Activated CD4-positive, alpha-beta T cell treated with anti-CD3 and anti-CD28 coated beads, Interleukin-2, amount 10 ng/mL, durations not matched to agents 7 days and 5 days (primary cell): ENCODE measurements around the gene RABGGTB. TPM values are rescaled to one million over a fixed set of nuclear protein-coding genes. Genes with fewer than 3 reads are reported as not detected.
"Not testable (repeated sequence)": the region's sequence is repeated elsewhere in the genome, so short reads cannot be mapped to it uniquely, and the experiment has no call there.

Source experiments
- CTCF ChIA-PET: fragments of 350-600 bp; sonication (Branson Sonifier 250); formaldehyde crosslinking; loops from one replicate; lab custom pipeline; 2021; ENCODE audit warnings: antibody characterized with exemption; lab: Charles Lee
- POLR2A ChIA-PET: fragments of 350-600 bp; sonication (Branson Sonifier 250); formaldehyde crosslinking; loops from one replicate; lab custom pipeline; 2021; ENCODE audit warnings: antibody characterized with exemption; lab: Charles Lee
- DNase-seq: peaks from one replicate; pipeline ENCODE4 v3.0.0-alpha.2; 2020
- H3K27ac Mint-ChIP-seq: one replicate; pipeline ENCODE4 v1.8.0; 2021; ENCODE audit warnings: mild to moderate bottlenecking, moderate library complexity, mixed read lengths
- H3K27me3 Mint-ChIP-seq: one replicate; pipeline ENCODE4 v1.8.0; 2021; ENCODE audit warnings: mixed read lengths
- H3K36me3 Mint-ChIP-seq: one replicate; pipeline ENCODE4 v1.8.0; 2021; ENCODE audit warnings: low read depth, mixed read lengths
- H3K4me1 Mint-ChIP-seq: one replicate; pipeline ENCODE4 v1.8.0; 2021; ENCODE audit warnings: mixed read lengths
- H3K4me3 Mint-ChIP-seq: one replicate; pipeline ENCODE4 v1.8.0; 2021; ENCODE audit warnings: mild to moderate bottlenecking, moderate library complexity, mixed read lengths
- H3K9me3 Mint-ChIP-seq: one replicate; pipeline ENCODE4 v1.8.0; 2021; ENCODE audit warnings: mixed read lengths
- total RNA-seq, 2 experiments: library from RNA; stranded (reverse); gene quantifications; one replicate each; pipeline ENCODE4 v1.2.3, GENCODE V29; 2021

Gene RABGGTB
- total RNA-seq, 2 experiments from 2014 or later = 76.8 to 81.2 TPM

DNA sequence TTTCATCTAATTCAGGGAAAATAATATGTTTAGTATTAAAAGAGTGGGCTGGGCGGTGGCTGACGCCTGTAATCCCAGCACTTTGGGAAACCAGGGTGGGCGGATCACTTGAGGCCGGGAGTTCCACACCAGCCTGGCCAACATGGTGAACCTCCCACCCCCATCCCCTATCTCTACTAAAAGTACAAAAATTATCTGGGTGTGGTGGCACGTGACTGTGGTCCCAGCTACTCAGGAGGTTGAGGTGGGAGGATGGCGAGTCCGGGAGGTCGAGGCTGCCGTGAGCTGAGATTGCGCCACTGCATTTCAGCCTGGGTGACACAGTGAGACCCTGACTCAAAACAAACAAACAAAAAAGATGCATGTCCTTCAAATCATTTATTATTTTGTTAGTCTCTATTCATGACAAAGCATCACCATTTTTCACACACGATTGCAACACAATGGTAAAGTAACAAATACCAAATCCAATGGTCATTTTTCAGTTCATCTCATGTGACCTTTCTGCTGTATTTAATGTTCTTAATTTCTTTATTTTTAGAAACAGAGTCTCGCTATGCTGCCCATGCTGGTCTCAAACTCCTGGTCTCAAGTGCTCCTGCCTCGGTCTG, 11.7 kb downstream of the RABGGTB start:
- Mint-ChIP-seq H3K4me1 (peaks cover 5% of the 10 kb centered on the region), H3K9me3 (no peaks in the 10 kb centered on the region), H3K36me3 (peaks cover 48% of the 10 kb centered on the region), H3K4me3 (no peak overlapping the region), H3K27me3 (no peaks in the 10 kb centered on the region), H3K27ac (no peak overlapping the region)
- DNase-seq = no peak
- CTCF ChIA-PET = no interaction called here
- POLR2A ChIA-PET = no interaction called here

DNA sequence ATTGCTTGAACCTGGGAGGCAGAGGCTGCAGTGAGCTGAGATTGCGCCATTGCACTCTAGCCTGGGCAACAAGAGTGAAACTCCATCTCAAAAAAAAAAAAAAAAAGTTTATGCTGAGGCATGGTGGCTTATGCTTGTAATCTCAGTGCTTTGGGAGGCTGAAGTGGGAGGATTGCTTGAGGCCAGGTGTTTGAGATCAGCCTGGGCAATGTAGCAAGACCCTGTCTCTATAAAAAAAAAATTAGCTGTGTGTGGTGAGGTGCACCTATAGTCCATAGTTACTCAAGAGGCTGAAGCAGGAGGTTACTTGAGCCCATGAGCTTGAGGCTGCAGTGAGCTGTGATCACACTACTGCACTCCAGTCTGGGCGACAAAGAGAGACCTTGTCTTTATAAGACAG, 15.4 kb downstream of the RABGGTB start:
- POLR2A ChIA-PET, H3K9me3 Mint-ChIP-seq, H3K27ac Mint-ChIP-seq, H3K27me3 Mint-ChIP-seq, H3K4me3 Mint-ChIP-seq, H3K4me1 Mint-ChIP-seq, DNase-seq: not testable (repeated sequence)
- CTCF ChIA-PET = interaction anchor here (1.0 to 1.3 kb wide), 2 partner anchors 8 to 23 kb away, joined by 3 to 5 read pairs; no protein-coding TSS in a partner anchor
- H3K36me3 Mint-ChIP-seq = peaks cover 20% of the 10 kb centered on the region

DNA sequence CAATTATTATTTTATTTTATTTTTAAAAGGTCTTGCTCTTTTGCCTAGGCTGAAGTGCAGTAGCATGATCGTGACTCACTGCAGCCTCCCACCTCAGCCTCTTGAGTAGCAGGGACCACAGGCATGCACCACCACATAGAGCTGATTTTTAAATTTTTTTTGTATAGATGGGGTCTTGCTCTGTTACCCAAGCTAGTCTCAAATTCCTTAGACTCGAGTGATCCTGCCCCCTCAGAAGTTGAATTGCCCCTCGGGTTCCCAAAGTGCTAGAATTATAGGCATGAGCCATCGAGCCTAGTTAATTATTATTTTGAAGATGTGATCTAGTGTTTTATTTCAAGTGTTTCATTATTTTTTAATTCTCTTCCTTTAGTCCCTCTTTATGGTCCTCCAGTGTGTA, 22.9 kb downstream of the RABGGTB start:
- H3K9me3 Mint-ChIP-seq = no peaks in the 10 kb centered on the region
- no peaks in the 10 kb centered on the region for H3K36me3 Mint-ChIP-seq
- ChIA-PET CTCF (no interaction called here), POLR2A (no interaction called here)
- no peaks in the 10 kb centered on the region for H3K27me3 Mint-ChIP-seq
- H3K27ac Mint-ChIP-seq = no peak overlapping the region
- no peak overlapping the region for H3K4me3 Mint-ChIP-seq
- H3K4me1 Mint-ChIP-seq = no peaks in the 10 kb centered on the region
- DNase-seq = no peak

DNA sequence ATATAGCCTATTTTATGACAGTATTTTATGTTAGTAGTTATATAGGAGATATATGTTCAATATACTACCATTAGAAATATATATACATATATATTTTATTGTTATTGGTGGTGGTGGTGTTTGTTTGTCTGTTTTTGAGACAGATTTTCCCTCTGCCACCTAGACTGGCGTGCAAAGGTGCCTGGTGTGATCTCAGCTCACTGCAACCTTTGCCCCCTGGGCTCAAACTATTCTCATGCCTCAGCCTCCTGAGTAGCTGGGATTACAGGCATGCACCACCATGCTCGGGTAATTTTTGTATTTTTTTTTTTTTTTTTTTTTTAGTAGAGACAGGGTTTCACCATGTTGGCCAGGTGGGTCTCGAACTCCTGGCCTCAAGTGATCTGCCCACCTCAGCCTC, 24.1 kb downstream of the RABGGTB start:
- H3K27ac Mint-ChIP-seq, H3K9me3 Mint-ChIP-seq, H3K4me1 Mint-ChIP-seq, H3K27me3 Mint-ChIP-seq, H3K36me3 Mint-ChIP-seq, POLR2A ChIA-PET, H3K4me3 Mint-ChIP-seq, DNase-seq, CTCF ChIA-PET: not testable (repeated sequence)

DNA sequence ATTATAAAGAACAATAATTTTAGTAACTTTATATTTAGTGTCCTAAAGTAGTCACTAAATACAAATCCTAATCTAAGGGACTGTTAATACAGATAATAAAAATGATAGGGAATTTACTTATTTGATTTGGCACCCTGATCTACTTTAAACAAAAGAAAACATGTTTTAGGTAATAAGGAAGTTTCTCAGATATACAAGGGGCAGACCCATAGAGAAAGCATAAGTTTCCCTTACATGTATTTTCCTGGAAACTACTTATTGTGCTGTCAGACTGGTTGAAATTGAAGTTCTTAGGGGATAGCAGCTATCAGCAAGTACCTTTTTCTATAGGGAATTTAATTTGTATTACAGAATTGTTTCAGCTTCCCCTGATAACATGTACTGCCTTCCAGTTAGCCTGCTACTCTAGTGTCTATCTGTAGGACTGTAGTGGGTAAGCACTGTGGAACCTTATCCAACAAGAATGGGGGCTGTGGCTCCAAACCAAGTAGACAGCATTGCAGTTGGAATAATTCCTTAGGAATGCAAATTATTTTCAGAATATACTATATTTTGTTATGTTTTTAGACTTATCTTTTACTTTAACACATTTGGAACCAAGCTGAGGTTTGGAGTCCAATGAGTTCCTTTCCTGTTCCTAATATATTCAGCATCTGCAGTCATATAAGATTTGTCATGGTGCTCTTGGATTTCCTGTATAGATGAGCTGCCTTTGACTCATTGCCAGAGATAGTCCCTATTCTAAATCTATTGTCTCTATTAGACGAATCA, 25.3 kb downstream of the RABGGTB start:
- ChIA-PET CTCF (no interaction called here), POLR2A (no interaction called here)
- Mint-ChIP-seq H3K4me1 (no peaks in the 10 kb centered on the region), H3K27me3 (no peaks in the 10 kb centered on the region), H3K36me3 (no peaks in the 10 kb centered on the region), H3K27ac (no peak overlapping the region), H3K9me3 (no peaks in the 10 kb centered on the region), H3K4me3 (no peak overlapping the region)
- DNase-seq = no peak

DNA sequence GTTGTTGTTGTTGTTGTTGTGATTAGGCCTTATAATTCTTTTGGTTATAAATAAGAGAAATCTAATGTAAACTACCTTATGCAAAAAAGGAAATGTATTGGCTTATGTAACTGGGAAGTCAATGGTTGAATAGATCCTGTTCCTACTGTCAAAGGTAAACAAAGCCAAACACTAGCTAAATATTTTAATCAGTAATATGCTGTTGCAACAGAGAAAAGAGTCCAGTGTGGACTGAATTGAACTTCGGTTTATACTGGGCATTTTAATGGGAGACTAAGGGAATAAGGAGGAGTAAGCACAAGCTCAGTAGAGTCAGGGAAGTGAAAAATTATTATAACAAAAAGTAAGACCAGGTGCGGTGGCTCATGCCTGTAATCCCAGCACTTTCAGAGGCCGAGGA, 26.0 kb downstream of the RABGGTB start:
- ChIA-PET CTCF (interaction anchor here (1.7 kb wide), 1 partner anchor 12 kb away, joined by 6 read pairs; no protein-coding TSS in a partner anchor), POLR2A (no interaction called here)
- Mint-ChIP-seq H3K9me3 (no peaks in the 10 kb centered on the region), H3K27me3 (no peaks in the 10 kb centered on the region), H3K4me1 (no peaks in the 10 kb centered on the region), H3K4me3 (no peak overlapping the region), H3K36me3 (no peaks in the 10 kb centered on the region), H3K27ac (no peak overlapping the region)
- DNase-seq = no peak

DNA sequence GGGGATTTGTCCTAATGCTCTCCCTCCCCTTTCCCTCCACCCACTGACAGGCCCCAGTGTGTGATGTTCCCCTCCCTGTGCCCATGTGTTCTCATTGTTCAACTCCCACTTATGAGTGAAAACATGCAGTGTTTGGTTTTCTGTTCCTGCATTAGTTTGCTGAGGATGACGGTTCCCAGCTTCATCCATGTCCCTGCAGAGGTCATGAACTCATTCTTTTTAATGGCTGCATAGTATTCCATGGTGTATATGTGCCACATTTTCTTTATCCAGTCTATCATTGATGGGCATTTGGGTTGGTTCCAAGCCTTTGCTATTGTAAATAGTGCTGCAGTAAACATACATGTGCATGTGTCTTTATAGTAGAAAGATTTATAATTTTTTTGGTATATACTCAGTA, 37.5 kb downstream of the RABGGTB start:
- H3K4me1 Mint-ChIP-seq, POLR2A ChIA-PET, H3K36me3 Mint-ChIP-seq, H3K27ac Mint-ChIP-seq, DNase-seq, CTCF ChIA-PET, H3K27me3 Mint-ChIP-seq, H3K4me3 Mint-ChIP-seq, H3K9me3 Mint-ChIP-seq: not testable (repeated sequence)

DNA sequence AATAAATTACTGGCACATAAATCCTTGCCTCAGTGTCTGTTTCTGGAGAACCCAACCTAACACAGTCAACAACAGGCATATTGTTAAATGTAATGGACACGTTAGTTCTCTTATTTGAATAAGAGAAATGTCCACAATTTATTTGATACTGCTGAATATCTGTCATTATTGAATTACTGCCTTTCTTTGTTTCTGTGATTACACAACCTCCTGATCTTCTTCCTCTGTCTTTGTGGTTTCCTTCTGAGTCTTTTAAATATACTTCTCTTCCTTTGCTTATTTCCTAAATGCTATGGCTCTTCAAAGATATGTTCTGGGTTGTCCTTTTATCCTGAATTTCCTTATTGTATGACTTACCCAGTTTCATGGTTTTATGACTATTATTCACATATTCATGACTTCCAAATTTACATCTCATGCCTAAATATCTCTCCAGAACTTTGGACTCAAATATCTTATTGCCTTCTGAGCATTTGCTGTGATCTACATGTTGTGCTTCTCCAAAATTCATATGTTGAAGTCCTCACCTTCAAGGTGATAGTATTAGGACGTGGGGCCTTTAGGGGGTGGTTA, 50.6 kb downstream of the RABGGTB start:
- no peak for DNase-seq
- Mint-ChIP-seq H3K27me3 (no peaks in the 10 kb centered on the region), H3K4me3 (no peak overlapping the region), H3K4me1 (no peaks in the 10 kb centered on the region), H3K9me3 (peaks cover 6% of the 10 kb centered on the region), H3K27ac (no peak overlapping the region), H3K36me3 (no peaks in the 10 kb centered on the region)
- POLR2A ChIA-PET = no interaction called here
- CTCF ChIA-PET = no interaction called here

DNA sequence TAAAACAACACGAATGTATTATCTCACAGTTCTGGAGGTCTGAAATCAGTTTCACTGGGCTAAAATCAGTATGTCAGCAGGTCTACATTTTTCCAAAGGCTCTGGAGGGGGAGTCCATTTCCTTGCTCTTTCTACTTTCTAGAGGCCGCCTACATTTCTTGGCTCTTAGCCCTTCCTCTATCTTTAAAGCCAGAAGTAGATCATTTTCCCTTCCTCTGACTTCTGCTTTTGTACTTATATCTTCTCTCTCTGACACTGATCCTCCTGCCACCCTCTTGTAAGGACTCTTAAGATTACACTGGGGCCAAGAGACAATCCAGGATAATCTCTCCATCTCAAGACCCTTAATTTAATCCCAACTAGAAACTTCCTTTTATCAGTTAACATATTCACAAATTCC, 52.0 kb downstream of the RABGGTB start:
- no peak overlapping the region for H3K27ac Mint-ChIP-seq
- peaks cover 6% of the 10 kb centered on the region for H3K9me3 Mint-ChIP-seq
- H3K36me3 Mint-ChIP-seq = no peaks in the 10 kb centered on the region
- H3K4me3 Mint-ChIP-seq = no peak overlapping the region
- ChIA-PET CTCF (no interaction called here), POLR2A (no interaction called here)
- H3K4me1 Mint-ChIP-seq = no peaks in the 10 kb centered on the region
- H3K27me3 Mint-ChIP-seq = no peaks in the 10 kb centered on the region
- no peak for DNase-seq

DNA sequence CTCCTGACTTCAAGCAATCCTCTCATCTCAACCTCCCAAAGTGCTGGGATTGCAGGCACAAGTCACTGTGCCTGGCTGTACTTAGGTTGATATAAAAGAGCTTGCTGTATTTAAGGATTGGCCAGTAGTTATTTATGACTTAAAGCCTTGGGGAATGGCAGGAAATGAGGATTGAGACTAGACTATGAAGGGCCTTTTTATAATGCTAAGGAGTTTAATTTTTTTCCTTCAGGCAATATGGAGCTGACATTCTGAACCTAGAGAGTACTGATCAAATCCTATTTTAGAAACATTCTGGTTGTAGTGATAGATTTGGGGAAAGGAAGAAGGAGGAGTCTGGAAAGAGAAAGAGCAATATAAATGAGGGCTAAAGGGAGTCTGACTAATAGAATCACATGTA, 55.4 kb downstream of the RABGGTB start:
- Mint-ChIP-seq H3K27me3 (no peaks in the 10 kb centered on the region), H3K27ac (no peak overlapping the region), H3K4me1 (no peaks in the 10 kb centered on the region), H3K4me3 (no peak overlapping the region), H3K36me3 (no peaks in the 10 kb centered on the region), H3K9me3 (peaks cover 3% of the 10 kb centered on the region)
- no peak for DNase-seq
- ChIA-PET CTCF (interaction anchor here (0.7 kb wide), 1 partner anchor 17 kb away, joined by 5 read pairs; no protein-coding TSS in a partner anchor), POLR2A (no interaction called here)

Other genes with a start within 250 kb of the RABGGTB start
- gene SLC44A5, start 175.1 kb upstream of the RABGGTB start, total RNA-seq = not detected
- gene ACADM, start 61.5 kb upstream of the RABGGTB start, total RNA-seq = 10 to 100 TPM; 33.9 to 40.7 TPM
- under 1 TPM; 0.40 to 0.46 TPM for gene MSH4, start 10.6 kb downstream of the RABGGTB start, total RNA-seq
- gene ASB17, start 146.1 kb downstream of the RABGGTB start, total RNA-seq = not detected